GM23338 (cell line): Measurements from ENCODE around the gene PLD1.
A peak's percentile ranks its signal among the peaks of the same experiment; 100 is the strongest.

Experiments
- CTCF ChIP-seq, 2 experiments: fragments of 200-600 bp in 1 of 2; sonication (generic) in 1 of 2; conservative IDR thresholded peaks; 2 replicates each; pipeline versions ENCODE4 v1.5.1 to v1.6.1; 2016 to 2017; ENCODE audit warnings: antibody characterized with exemption in 2 of 2, low read depth in 2 of 2, mild to moderate bottlenecking in 2 of 2, moderate library complexity in 1 of 2
- POLR2AphosphoS5 ChIP-seq: IDR thresholded peaks from 2 replicates; pipeline ENCODE4 v1.6.1; 2016; ENCODE audit warnings: antibody characterized with exemption, low read depth

GRCh38 chr3:171788546-171789351, 21.5 kb downstream of the PLD1 start:
- TF ChIP-seq POLR2AphosphoS5 (no peak), CTCF (conservative IDR thresholded peaks at IDR 0.05; ENCODE audit: low read depth in 2 of 2) (peak in 1 of 2 experiments; percentile 23; a peak in 1 of 4 replicates)
